GM03348 (cell line): ENCODE data around the gene DUOXA2.
"Not testable (repeated sequence)": the region's sequence is repeated elsewhere in the genome, so short reads cannot be mapped to it uniquely, and the experiment has no call there.

Source experiments
- DNase-seq: peaks from one replicate; pipeline ENCODE4 v3.0.0; 2012; ENCODE audit warnings: low spot score

DUOXA2 gene

DNA sequence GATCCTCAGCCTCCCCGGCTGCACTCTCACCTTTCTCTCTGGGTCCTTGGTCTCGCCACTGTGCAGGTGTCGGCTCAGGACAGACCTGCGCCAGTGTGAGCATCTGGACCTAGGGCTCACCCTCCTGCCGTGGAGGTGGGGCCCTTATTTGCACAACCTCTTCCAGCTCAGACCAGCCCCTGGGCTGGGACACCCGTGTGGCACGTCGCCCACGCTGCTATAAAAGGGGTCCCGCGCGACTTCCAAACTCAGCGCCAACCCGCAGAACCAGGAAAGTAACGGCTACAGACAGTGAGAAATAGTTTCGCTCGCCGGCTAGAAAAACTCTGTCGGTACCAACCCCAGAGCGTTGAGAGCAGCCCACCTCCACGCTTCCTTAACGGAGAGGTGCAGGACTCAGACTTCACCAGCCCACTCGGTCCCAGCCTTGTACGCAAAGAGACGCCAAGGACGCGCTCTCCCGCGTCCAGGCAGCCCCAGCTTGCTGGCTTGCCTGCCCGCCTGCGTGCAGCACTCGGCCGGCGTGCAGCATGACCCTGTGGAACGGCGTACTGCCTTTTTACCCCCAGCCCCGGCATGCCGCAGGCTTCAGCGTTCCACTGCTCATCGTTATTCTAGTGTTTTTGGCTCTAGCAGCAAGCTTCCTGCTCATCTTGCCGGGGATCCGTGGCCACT is at the start of gene DUOXA2, which contains the start of gene DUOX2:
TSS of gene DUOXA2 (plus strand) at position 251 of the 675 bp plus-strand sequence. CDS start at position 531, 280 bp downstream.
TSS of gene DUOX2 (minus strand) at position 97 of the 675 bp plus-strand sequence. CDS start 761 bp downstream, outside the sequence.
- peak; percentile 35 for DNase-seq

DNA sequence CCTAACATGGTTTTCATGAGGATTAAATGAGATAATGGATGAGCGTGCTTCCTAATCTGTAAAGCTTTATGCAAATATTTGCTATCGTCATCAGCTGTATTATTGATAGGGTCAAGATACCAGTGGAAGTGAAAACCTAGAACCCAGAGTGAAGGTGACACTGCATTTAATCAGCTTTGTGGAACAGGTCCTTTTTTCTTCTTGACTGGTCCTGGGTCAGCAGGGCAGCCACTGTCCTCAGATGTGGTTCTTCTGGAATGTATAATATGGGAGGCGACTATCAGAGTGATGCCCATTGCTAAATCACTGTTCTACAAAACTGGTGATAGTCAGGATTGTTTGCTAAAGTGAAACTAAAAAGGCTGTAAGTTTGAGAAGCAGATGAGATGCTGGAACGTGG is 49.7 kb upstream of the DUOXA2 start:
- no peak for DNase-seq

DNA sequence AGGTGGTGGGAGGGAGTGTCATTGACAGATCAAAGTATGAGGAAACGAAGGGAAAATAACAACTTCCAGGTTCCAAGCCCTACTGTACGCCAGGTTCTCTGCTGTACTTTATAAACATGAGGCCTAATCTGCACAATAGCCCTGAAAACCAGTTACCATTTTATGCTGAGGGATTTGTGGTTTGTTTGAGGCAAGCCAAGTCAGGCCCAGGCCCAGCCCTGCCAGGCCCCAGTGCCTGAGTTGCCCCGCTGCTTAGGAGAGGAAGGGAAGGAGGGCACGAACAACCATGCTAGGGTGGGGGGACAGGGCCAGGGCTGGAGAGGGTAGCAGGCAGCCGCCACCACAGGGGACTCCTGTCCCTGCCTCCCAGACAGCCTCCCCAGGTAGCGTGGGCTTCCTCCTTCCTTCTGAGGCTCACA is 44.2 kb upstream of the DUOXA2 start:
- not testable (repeated sequence) for DNase-seq

DNA sequence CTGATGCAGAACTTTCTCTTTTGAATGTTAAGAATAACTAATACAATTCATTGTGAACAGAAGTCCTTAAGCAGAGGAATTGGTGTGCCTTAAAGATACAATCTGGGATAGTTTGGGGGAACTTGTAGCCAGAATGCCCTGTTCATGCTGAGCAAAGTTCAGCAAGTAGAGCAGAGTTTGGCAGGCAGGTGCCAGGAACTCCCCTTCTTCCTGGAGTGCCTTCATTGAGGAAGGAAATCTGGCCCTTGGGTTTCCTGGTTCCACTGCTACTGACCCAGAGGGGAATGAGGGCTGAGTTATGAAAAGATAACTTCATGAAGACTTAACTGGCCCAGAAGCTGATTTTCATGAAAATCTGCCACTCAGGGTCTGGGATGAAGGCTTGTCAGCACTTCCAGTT is 40.5 kb upstream of the DUOXA2 start:
- DNase-seq = not testable (repeated sequence)

DNA sequence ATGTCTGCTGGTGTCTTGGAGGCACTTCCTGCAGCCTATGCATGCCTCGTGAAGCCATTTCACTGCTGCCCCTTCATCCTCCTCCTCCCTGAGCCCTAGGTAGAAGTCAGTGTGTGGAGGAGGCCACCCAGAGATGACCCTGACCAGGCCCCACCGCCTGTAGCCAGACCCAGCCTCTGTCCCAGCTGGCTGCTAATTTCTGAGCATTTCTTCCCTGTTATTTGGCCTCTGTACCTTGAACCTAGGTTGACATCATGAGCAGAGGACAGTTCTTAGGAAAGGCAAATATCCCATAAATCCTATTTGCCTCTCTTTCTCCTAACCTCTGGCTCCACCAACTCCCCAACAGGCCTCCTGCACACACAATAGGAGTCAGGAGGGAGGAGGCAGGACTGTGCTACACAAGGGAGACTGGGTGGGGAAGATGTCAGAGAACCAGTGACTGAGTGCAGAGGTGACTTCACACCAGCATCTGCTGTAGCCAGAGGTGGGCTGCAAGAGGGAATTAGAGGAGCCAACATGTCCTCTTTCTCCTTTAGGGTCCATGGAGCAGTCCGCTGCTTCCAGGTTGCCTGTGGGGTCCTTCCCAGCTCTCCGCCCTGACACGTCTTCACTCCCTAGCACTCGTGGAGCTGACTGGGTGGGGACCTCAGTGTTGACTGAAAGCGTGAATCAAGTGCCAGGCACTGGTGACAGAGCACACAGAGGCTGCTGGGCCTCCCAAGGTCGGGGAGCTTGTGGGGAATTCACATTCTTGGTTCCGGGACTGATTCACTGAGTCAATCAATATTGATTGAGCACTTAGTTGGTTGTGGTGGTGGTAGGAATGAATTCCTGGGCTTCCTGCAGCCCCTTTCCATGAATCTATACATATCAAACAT is 38.4 kb upstream of the DUOXA2 start:
- not testable (repeated sequence) for DNase-seq

DNA sequence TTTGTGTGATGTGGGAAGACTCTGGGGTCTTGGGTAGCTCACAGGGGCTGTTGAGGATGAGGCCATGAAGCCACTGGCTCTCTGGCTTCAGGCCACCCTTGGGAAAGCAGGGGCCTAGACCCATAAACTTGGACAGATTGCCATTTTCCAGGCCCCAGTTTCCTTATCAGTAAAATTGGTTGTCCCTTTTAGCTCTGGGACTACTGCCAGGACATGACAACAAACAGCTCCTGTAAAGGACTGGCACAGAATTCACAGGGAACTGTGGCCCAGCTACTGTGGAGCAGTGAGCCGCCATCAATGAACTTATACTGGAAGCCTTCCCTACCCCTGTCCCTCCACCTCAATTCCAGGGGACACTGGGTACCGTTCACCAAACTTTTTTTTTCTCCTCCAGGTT is 36.7 kb upstream of the DUOXA2 start:
- not testable (repeated sequence) for DNase-seq

DNA sequence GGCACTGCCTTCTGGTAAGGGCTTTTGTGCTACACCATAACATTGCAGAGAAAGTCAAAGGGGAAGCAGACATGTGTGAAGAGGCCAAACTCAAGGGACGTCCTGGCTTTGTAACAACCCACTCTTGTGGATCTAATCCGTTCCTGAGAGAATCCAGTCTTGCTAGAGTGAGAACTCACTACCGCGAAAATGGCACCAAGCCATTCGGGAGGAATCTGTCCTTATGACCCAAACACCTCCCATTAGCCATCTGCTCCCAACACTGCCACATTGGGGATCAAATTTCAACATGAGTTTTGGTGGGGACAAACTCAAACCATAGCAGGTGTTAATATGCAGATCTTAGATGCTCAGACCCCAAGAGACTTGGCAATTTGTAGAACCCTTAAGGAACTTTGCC is 34.9 kb upstream of the DUOXA2 start:
- not testable (repeated sequence) for DNase-seq

DNA sequence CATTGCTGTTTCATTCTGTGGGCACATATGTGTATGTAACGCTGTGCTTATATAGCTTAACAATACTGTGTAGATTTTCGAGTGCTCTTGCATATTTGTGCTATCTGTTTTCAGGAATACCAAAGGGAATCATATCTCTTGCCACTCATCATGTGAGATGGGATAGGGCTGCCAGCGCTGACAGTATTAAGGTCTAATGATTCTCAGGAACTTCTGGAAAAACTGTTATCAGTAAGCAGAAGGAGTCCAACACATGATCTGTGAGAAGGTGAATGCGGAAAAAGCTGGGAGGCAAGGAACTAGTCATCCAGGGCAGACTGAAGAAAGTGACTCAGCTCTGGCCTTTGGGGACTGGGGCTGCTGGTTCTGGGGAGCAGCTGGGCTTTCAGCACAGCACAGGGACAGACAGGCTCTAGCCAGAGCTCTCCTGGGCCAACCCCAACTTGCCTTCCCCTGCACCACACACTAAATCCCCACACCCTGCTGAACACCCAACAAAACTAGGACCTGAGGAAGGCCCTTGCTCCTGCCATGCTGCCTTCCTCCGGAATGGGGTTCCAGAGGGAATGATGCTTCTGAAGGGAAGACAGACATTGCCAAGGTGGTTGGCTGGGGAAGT is 34.4 kb upstream of the DUOXA2 start:
- not testable (repeated sequence) for DNase-seq

DNA sequence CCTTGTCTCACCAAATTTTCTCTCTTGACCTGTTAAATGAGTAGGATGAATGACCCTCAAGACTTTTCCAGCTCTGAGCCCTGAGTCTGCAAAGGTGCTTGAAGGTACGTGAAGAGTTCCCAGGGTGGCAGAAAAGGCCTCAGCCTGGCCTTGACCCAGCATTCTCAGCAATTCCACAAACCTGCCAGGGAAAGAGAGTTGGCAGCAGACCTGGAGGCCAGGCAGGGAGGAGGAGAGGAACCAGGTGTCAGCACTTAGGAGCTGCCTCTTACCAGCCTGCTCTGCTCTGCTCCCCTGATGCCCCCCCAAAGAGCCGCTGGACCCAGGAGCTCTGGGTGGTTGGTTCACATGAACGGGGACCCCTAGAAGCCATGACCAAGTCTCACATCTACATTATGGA is 33.5 kb upstream of the DUOXA2 start:
- not testable (repeated sequence) for DNase-seq

DNA sequence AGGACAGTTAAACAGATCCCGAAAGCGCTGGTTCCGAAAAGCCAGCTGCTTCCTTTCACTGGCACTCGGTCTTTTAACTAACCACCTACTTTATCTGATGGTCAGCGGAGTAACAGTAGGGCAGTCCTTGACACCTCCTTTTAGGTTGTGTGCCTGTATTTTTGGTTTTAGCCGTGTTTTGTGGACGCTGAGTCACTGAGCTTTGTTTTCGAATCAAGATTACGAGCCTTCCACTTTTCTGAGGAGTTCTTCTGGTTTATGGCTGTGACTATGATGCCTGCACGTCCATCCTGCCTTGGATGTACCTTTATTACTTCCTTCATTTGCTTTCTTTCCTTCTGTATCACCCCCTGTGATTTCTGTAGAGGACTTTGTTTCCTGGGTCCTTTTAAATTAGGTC is 31.7 kb upstream of the DUOXA2 start:
- DNase-seq = not testable (repeated sequence)

DNA sequence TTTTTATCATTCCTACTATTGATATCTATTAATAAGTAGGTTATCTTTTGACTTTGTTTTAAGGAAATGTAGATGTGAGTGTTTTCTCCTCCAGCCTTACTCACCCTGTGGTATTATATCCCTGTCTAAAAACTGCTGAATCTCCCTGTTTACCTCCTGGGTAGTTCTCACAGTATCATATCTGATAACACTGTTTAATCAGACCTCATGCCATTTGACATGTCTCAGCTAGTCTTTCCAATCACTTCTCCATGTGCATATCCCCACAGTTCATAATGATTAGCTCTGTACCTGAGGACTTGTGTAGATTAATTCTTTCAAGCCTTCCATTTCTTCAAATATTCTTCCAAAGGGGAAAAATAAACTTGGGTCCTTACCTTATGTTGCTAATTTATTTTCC is 30.9 kb upstream of the DUOXA2 start:
- DNase-seq = no peak

DNA sequence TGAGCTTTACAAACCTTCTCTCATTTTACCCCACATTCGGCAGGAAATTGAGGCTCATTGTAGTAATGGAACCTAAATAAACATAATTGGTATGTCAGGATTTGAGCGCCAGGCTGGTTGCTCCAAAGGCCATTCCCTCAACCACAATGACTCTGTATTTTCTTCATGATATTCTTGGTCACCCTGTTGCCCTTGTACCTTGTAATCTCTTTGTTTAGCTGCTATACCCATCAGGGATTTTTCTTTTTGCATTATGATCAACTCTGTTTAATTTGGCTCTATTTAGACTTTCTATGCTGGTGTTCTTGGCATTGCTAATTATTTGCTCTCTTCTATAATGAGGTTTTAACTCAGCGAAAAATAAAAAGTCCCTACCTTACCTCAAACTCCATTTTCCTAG is 30.0 kb upstream of the DUOXA2 start:
- no peak for DNase-seq

DNA sequence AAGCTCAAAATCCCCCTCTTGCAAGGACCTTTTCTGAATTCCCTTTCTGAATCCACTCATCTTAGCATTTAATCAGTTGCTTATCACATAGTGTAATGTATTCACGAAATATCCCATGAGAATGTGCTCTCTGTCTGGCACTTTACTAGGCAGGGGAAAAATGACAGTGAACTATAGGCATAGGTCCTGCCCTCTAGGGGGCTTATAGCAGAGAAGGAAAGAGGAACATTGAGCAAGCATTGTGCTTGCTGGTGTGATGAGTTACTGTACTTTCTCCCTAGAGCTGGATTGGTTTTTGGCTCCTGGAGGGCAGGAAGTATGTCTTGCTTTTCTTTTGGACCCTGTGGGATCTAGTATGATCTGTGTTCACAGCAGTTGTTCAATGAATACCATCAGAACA is 26.6 kb upstream of the DUOXA2 start:
- no peak for DNase-seq

DNA sequence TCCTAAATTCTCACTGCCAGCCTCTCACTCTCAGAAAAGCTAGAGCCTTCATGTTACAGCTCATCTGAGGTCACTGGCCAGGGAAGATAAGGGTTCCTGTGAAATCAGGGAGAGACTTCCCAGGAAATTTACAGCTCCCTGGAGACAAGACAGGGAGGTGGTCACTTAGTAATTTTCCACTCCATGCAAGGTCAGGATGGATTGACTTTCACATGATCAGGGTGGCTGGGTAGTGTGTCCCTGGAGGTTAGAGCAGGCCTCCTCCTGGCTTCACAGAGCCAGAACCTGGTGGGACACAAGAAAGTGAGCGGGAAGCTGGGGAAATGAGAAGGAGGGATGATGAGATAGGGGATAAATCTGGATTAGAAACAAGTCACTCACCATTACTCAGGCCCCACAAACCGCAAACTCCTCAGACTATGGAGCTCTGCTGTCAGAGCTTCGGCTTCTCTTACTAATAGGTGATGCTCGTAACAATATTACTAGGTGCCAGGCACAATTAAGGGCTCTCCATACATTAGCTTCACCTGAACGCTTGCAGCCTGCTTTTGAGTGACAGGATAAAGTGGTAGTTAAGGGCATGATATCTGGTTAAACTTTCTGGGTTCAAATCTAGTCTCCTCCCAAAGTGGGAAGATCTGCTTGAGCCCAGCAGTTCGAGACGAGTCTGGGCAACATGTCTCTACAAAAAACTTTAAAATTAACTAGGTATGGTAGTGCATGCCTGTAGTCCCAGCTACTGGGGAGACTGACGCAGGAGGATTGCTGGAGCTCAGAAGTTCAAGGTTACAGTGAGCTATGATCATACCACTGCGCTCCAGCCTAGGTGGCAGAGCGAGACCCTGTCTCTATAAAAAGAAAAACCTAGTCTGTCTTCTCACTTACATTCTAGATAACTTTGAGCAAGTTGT is 25.1 kb upstream of the DUOXA2 start:
- DNase-seq = peak; percentile 6

DNA sequence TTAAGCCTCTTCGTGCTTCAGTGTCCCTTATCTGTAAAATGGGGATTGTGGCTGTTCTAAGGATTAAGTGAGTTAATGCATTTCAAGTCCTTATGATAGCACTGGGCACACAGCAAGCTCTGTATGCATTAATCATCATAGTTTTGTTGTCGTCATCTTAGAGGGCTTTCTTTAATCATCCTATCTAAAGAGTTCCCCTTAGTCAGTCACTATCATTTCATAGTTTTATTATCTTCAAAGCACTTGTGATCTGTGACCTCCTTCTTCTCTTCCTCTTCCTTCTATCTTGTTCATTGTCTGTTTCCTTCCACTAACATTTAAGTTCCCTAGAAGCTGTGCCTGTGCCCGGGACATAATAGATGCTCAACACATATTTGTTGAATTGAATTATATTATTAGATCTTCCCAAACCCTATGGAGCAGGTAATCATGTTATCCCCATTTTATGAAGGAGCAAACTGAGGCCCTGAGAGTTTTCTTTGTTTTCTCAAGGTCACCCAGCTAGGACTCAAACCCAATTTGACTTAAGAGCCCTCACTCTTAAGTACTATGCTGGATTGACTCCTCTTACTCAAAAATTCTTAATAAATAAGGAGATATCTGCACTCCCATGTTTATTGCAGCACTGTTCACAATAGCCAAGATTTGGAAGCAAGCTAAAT is 24.3 kb upstream of the DUOXA2 start:
- DNase-seq = no peak

DNA sequence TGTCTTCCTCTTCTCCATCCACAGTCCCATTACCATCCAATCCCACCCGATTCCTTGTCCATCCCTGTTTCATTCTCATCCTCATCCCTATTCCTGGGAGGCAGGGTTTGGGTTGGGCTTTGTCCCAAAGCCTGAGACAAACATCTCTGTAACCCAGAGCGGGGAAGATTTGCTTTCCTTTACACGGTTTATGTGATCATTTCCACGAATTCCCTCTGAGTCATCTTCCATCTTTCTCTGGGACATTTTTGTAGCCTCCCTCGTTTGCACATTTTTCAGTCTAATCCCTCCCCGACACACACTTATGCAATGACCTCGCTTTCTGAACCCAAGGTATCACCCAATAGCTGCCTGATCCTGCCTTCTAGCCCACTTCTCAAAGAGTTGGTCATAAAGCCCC is 23.0 kb upstream of the DUOXA2 start:
- no peak for DNase-seq

DNA sequence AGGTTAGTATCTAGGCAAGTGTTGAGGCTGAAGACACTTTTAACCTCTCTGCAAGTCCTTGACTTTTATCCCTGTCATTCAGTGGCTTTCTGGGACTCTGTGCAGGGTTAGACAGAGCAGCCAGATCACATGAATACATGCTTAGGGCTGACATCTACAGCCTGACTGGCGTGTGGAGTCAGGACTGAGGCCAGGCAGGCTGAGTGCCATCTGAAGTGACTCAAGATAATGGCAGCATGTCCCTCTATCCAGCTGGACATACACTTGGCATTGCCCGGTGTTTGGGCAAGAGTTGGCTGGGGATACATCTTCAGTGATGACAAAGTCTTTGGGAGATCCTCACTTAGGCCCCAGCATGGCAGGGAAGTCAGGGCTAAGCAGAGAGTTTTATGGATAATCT is 22.6 kb upstream of the DUOXA2 start:
- no peak for DNase-seq

DNA sequence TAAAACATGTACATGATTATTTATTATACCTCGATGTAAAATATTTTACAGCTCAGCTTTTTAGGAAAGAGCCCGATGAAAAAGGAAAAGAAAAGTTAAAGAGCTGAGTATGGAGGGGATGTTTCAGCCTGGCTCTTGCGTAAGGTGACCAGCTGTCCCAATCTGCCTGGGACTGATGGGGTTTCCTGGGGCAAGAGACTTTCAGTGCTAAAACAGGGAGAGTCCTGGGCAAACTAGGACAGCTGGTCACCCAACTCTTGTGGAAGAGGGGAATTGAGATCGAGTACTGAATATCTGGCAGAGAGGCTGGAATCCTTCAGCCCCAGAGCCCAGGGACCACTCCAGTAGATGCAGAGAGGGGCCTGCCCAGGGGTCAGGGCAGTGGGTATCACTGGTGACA is 21.1 kb upstream of the DUOXA2 start:
- no peak for DNase-seq

DNA sequence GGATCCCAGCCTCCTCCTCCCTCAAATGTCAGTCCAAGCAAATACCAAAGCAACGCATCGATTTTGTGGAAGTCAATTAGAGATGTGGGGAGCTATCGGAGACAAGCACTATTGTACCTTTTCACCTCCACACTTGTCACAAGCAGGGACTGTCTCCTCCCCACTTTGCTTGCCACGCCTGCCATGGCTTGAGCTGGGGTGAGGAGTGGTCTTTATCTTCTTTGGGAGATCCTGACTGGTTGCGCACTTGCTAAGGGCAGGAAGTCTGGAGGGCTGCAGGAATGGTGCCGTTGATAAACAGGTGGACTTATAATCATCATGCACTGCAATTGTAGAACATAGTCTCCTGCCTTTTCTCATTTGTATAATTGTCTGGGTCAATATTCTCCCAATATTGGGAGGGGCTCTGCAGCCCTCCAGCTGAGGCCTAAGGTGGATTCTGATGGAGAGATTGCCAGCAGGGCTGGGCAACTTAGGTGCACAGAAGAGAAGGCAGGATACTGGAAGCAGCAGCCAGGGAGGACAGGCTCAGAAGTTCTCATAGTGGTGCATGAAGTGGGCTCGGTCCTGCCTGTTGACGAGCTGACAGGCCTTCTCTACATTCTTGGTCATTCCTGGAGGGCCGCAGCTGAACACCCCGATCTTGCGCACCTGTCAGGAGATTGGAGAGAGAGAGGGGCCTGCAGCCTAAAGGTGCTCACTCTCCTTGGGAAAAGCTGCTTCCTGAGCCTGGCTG is 20.3 kb upstream of the DUOXA2 start:
- DNase-seq = no peak

DNA sequence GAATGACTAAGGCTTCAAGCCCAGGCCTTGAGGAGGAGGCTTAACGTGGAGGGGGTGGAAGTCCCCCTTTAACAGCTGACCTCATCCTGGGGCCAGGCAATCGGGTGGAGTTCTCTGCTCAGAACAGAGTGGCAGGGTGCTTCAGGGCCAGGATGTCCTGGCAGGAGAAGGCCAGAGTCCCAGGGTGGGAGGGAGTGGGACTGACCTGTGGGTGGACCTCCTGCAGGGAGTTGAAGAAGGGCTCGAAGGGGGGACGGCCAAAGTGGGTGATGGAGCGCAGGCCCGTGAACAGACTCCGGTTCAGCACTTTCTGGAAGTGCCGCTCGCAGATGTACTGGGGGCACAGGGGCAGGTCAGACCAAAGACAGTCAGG is 19.8 kb upstream of the DUOXA2 start:
- no peak for DNase-seq

DNA sequence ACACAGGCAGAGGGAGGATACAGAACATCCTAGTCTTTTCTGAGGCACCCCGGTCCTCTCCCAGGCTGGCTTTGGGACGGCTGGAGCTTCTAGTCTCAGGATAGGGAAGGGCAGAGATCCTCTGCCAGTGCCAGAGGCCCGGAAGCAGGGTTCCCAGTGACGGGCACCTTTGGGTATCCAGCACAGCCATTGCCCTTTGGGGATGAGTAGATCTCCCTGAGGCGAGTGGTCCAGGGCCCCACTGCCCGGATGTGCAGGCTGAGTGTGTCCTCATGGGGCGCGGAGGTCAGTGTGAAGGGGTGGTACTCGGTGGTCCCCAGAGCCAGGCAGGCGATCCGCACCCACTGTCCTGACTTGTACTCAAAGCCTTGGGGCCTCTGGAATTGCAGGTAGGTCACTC is 18.5 kb upstream of the DUOXA2 start:
- DNase-seq = no peak
